ENCODE results near the gene IER5L. TPM values are rescaled to one million over a fixed set of nuclear protein-coding genes. Genes with fewer than 3 reads are reported as not detected.
"Not testable (repeated sequence)": the region's sequence is repeated elsewhere in the genome, so short reads cannot be mapped to it uniquely, and the experiment has no call there.

IER5L gene
- polyA plus RNA-seq, 5 donors = 5.2 to 13.5 (median 8.0) TPM

DNA sequence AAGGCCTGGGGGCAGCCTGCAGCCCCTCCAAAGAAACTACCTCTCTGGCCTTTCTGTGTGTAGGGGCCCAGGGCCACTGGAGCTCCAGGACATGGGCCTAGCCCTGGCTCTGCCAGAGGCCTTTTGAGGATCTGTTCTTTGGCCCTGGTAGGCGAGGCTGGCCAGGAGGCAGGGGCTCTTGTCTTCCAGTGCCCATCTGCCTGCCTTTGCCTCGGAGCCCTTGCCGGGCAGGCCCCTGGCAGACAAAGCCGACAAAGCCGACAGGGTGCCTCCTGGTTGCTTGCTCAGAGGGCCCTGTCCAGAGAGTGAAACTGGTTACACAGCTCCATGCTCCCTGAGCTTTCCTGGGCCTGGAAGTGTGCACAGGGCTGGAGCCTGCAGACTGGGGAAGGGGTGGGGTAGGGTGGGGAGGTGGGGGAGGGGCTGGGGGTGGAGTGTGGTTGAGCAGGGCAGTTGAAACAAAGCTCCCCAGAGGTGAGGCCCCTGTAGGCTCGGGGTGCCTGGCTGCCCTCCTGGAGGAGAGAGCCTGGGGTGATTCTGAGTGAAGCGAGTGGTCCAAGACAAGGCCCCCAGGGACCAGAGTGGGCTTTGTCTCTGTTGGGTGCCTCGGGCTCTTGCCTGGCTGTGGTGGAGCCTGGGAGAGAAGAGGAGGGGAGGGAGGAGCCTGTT lies 37.5 kb downstream of the IER5L start:
- DNase-seq = peak; percentile 54 to 57

DNA sequence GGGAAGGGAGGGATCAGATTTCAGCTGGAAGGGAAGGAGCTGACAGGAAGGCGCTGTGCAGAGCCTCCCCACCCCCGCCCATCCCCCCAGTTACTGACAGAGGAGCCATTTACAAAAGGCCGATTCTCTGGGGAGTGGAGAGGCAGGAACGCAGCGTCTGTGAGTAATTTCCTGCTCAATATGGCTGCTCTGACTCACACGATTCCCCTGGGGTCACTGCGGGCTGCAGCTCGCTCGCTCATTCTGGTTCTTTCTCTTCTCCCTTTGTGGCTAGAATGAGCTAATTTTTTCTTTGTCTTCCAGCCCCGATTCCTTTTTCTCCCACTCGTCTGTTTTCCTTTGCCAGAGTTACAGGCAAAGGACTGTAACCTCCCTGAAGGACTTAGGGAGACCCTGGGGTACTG lies 38.1 kb downstream of the IER5L start:
- peak; percentile 98 for DNase-seq

DNA sequence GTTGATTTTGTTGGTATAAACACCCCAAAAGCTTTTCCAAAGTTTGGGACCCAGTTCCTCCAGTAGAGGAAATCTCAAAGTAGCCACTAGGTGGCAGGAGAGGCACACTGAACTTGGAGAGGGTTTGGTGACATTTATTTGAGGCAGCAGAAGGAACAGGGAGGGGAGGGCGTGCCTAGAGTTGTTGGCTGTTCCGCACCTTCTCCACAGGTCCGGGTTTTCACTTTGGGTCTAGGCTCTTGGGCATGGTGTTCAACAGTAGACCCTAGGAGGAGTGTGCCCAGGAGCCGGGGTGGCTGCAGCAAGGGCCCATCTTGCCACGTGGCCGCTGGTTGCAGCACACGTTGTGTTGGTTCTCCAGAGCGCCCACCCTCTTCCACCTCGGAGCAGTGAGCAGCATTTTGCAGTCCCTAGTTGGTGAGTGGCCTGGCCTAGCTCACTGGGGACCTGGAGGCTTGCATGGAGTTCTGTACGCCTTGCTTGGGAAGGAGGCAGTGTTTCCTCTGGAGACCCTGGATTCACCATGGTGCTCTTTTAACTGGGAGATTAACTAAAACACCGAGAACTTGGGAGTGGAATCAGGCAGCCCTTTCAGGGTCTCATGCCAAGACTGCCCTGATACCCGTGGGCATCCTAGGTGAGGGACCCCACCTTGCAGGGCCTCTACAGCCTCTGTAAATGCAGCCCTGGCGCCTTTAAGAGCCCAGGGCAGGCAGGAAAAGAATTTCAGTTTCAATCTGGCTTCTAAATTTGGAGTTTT lies 38.6 kb downstream of the IER5L start:
- DNase-seq = peak; percentile 84 to 89

DNA sequence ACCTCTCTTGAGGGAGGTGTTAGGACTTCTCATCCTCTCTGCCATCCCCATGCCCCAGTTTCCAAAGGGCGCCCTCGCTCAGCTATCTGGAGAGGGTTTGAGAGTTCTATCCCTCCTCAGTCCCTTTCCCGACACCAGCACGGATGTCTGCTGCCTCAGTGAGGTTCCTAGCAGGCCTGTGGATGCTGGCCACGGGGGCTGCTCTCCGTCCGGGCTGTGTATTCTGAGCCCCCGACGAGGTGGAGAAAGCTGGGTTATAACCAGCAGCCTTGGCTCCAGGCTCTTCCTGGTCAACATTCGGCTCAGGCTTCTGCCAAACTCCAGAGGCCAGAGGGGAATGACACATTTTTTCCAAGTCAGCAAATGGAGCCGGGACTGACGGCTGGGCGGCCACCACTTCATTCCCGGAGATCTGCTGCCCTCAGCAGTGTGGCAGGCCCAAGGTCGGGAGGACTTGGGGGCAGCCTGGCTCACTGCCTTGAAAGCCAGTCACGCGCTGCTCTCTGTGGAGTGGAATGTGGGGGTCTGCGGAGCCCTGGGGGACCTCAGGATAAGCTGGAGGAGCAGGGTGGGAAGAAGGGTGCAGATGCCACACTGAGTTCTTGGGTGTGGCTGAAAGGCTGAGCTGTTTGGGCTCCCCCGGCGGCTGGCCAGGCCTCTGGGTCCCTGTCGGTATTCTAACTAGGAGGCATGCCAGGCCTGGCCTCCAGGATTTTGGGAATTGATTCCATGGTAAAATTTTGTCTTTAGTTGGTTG lies 39.4 kb downstream of the IER5L start:
- DNase-seq = peak; percentile 38 to 57

DNA sequence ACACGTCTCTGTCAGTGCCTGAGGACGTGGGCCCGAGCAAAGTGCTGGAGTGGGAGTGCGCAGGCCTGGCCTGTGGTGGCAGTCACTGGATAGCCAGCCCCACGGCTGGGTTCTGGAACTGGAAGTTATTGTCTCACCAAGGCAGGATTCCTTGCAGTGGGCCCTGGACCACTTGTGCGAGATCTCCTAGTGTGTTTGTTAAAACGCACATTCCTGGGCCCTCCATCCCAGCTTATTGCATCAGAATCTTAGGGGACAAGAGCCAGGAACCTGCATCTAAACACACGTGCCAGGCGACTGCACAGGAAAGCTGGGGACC lies 40.0 kb downstream of the IER5L start:
- no peak for DNase-seq

DNA sequence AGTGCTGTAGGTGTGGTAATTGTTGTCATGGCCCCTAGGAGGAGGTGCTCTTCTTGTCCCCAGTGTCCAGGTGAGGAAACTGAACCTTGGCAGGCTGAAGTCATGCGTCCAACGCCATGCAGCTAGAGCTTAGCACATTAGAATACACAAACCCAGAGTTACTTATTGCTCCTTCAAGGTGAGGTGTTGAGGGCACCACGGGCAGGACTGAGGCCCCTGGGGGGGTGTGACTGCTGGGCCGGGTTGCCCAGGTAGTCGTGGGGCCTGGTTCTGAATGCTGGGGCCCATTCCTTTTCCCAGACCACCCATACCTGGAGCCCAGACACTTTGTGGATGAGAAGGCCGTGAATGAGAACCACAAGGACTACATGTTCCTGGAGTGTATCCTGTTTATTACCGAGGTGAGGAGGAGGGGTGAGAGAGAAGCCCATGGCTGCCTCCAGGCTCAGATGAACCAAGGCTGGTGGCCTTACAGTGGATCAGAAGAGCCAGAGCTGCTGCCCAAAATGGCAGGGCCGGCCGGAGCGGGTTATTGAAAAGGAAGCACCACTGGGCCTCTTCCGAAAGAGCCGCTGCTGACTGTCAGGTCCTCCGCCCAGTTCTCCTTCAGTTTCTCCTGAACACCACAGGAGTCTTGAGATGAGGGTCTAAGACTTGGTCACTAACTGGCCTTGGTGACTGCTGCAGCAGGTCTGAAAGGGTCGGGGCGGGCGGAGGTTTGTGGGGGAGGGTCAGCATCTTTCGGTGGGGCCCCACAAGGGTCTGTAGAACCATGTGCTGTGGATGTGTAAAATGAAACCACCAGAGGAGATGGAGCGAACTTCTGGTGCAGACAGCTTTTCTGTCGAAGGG lies 40.5 kb downstream of the IER5L start:
- no peak for DNase-seq

DNA sequence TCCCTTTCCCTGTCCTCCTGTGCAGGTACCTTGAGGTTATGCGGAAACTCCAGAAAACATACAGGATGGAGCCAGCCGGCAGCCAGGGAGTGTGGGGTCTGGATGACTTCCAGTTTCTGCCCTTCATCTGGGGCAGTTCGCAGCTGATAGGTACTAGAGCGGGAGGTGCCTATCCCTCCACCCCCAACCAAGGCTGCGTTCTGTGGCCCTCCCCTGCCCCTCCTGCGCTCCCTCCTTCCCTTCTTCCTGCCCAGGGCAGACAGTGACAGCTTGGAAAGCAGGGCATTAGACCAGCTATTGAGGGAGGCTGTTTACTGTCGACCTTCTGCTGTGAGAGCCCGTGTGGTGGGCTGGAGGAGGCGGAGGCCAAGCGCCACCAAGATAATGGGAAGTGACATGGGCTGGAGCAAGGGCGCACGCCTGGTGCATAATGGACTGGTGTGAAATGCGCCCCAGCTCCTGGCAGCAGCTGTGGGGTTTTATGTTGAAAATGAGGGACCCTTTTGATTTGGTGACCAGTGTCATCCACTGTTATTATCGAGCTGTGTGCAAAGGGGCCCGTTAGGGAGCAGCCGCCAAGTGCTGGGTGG lies 41.5 kb downstream of the IER5L start:
- no peak for DNase-seq

DNA sequence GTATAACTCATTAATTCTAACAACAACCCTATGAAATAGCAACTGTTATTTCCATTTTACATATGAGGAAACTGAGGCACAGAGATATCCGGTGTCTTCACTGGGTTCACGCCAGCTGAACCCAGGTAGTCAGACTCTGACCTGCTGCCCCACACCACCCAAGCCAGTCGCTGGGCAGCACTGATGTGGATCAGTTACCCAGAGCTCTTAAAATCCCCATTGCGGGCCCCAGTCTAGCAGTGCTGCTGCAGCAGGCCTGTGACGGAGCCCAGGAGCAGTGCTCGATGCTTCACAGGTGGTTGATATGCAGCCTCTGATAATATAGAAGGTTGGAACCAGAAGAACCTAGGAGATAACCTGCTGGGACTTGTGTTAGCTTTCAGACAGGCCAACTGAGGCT lies 42.6 kb downstream of the IER5L start:
- DNase-seq = no peak

DNA sequence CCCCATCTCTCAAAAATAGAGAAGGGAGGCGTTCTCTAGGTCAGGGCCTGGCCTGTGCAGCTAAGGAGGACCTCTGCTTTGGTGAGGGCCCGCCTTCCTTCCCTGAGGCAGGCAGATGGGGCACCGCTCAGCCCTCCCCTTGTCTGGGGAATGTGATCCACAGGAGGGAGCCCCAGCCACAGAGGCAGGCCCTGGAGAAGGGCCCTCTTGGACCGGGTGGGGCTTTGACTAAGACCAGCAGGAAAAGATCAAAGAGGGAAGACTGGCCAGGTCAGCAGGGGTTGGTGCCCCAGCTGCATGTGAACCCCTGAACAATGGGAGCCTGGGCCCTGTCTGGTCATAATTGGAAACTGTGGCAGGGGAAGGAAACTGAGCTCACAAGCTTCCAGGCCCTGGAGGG lies 45.0 kb downstream of the IER5L start:
- no peak for DNase-seq

DNA sequence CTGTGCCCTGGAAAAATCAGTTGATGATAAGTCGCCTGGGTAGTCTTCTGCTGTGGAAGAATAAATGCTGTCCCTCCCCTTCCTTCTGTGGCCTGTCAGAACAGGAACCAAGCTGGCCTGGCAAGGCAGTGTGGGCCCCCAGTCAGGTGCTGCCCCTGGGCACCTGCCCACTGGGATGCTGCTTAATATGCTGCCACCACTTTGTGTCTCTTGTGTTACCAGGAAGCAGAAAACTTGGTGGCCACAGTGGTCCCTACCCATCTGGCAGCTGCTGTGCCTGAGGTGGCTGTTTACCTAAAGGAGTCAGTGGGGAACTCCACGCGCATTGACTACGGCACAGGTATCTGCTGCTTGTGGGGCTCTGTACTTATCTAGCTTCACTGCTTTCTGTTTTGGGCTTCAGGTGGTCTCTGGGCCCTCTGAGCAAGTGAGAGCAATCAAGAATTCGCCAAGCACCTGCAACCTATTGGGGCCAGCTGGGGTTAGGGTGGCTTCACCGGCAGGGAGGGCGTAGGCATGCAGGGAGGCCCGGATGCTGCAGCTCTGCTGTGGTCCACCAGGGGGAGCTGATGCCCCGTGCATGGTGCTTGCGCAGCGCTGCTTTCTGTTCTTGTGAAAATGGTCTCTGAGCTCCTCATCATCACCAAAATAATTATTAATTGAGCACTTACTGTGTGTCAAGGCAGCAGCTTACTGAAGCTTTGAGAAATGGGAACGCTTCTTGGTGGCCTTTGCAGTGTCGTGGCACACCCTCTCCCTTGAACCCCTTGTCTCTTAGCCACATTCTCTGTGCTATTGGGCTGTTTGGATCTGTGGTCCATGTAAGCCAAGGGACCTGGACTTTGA lies 46.5 kb downstream of the IER5L start:
- peak; percentile 41 to 58 for DNase-seq

DNA sequence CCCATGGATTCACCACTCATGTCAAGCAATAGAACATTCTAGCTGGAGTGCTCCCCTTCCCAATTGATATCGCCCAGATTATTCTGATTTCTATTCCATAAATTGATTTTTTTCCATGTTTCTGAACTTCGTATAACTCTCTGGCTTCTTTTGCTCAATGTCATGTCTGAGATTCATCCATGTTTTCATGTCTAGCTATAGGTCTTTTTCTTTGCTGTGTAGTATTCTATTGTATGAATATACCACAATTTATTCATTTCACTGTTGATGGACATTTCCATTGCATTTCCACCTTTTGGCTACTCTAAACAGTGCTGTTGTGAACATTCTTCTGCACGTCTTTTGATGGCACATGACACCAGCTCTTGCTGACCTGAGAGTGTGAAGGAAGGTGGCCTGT lies 47.3 kb downstream of the IER5L start:
- DNase-seq = no peak

DNA sequence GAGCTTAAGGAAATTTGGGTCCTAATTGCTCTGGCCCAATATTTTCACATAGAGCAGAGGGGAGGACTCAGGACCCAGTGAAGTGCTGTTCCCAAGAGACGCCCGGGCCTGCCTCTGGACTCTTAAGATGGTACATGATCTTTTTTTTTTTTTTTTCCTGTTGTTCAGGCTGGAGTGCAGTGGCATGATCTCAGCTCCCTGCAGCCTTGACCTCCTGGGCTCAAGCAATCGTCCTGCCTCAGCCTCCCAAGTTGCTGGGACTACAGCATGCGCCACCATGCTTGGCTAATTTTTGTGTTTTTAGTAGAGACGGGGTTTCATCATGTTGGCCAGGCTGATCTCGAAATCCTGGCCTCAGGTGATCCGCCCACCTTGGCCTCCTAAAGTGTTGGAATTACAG lies 47.8 kb downstream of the IER5L start:
- not testable (repeated sequence) for DNase-seq

DNA sequence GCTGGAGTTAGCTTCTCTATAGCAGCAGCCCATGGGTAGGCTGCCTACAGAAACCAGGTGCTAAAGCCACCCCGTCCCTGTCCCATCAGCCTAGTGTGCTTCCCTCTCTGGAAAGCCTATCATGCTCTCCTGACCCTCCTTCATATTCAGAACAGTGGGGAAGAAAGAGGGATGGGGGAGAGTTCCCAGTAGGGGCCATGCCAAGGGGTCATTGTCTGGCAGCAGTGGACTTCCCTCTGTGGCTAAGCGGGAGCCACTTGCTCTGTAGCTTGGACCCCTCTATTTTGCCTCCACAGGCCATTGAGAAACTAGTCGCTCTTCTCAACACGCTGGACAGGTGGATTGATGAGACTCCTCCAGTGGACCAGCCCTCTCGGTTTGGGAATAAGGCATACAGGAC lies 49.4 kb downstream of the IER5L start:
- no peak for DNase-seq

DNA sequence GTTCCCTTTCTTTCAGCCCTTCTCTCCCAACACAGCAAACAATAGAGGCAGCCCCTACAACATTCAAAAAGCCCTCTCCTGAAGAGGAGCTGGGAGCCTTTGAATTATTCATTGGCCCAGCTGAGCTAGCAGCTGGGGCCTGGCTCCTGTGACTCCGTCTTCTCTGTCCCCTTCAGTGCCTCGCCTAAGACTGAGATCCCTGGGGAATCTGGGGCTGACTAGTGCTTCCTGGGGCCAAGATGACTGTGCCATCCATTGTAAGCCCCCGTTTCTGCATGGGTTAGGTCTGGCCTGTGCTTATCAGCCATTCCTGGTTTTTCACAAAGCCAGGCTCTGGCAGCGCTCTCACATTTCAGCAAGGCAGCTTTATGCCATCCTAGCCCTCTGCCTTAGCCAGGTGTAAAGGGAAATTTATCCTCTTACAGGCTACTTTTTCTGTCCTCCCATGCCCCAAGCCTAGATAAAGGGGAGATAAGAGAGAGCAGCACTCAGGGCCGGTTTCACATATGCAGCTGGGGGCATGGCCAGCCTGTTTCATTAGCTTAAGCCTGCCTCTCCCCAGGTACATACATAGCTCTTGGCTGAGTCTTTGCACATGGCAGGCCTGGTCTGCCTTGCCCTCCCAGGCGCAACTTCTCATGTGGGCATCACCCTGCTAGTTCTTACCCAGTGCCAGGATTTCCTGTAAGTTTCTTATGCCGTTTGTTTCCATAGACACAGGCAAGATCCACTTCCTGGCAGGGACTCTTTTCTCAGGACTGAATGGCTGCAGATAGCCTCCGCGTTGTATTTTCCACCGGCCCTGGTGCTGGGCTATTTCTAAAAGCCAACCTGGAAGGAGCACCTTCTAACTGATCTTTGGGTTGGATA lies 51.1 kb downstream of the IER5L start:
- no peak for DNase-seq

Other genes starting within 250 kb of the IER5L start
- 10 to 100 TPM in 3 of 5 donors, 1 to 10 TPM in 2; 8.8 to 13.4 (median 10.9) TPM for gene DOLK, start 230.7 kb downstream of the IER5L start, polyA plus RNA-seq (ENCODE audit: insufficient read depth in 1 of 5, insufficient read length in 5 of 5, low replicate concordance in 1 of 5)
- gene NUP188, start 230.6 kb downstream of the IER5L start, polyA plus RNA-seq (ENCODE audit: insufficient read depth in 1 of 5, insufficient read length in 5 of 5, low replicate concordance in 1 of 5) = 10 to 100 TPM; 48.7 to 66.7 (median 51.0) TPM
- gene SH3GLB2, start 149.9 kb downstream of the IER5L start, polyA plus RNA-seq (ENCODE audit: insufficient read depth in 1 of 5, insufficient read length in 5 of 5, low replicate concordance in 1 of 5) = 10 to 100 TPM; 54.2 to 83.2 (median 67.8) TPM
- 10 to 100 TPM; 11.7 to 22.0 (median 18.9) TPM for gene MIGA2, start 141.6 kb downstream of the IER5L start, polyA plus RNA-seq (ENCODE audit: insufficient read depth in 1 of 5, insufficient read length in 5 of 5, low replicate concordance in 1 of 5)
- gene DOLPP1, start 97.2 kb downstream of the IER5L start, polyA plus RNA-seq (ENCODE audit: insufficient read depth in 1 of 5, insufficient read length in 5 of 5, low replicate concordance in 1 of 5) = 10 to 100 TPM; 13.2 to 18.4 (median 14.7) TPM
- 10 to 100 TPM; 19.3 to 31.8 (median 22.0) TPM for gene CRAT, start 67.5 kb downstream of the IER5L start, polyA plus RNA-seq (ENCODE audit: insufficient read depth in 1 of 5, insufficient read length in 5 of 5, low replicate concordance in 1 of 5)
- 100 to 1,000 TPM; 118 to 167 (median 126) TPM for gene PTPA, start 66.8 kb downstream of the IER5L start, polyA plus RNA-seq (ENCODE audit: insufficient read depth in 1 of 5, insufficient read length in 5 of 5, low replicate concordance in 1 of 5)